Trophoblast cell (in vitro differentiated cells and primary cell): ENCODE measurements around the gene NT5C1B. TPM values are rescaled to one million over a fixed set of nuclear protein-coding genes. Genes with fewer than 3 reads are reported as not detected.
"Not testable (repeated sequence)": the region's sequence is repeated elsewhere in the genome, so short reads cannot be mapped to it uniquely, and the experiment has no call there.

Experiments used
- DNase-seq, 2 donors: peaks; one replicate each; pipeline ENCODE4 v3.0.0-alpha.2; 2016
- H2AFZ ChIP-seq: 2 replicates; pipeline ENCODE4 v1.6.1; 2013; ENCODE audit warnings: low read length, moderate library complexity, mild to moderate bottlenecking; ENCODE audit not compliant: insufficient read depth, poor library complexity
- H2AK5ac ChIP-seq: 2 replicates; pipeline ENCODE4 v1.6.1; 2013; ENCODE audit warnings: mild to moderate bottlenecking, low read length
- H2BK120ac ChIP-seq: 2 replicates; pipeline ENCODE4 v1.6.1; 2013; ENCODE audit warnings: low read length, mild to moderate bottlenecking, moderate library complexity; ENCODE audit not compliant: insufficient read depth, poor library complexity
- H2BK12ac ChIP-seq: 2 replicates; pipeline ENCODE4 v1.6.1; 2013; ENCODE audit warnings: mild to moderate bottlenecking, low read length, moderate library complexity
- H2BK5ac ChIP-seq: 2 replicates; pipeline ENCODE4 v1.6.1; 2013; ENCODE audit warnings: low read length, low read depth, moderate library complexity, mild to moderate bottlenecking; ENCODE audit not compliant: poor library complexity
- H3K14ac ChIP-seq: 2 replicates; pipeline ENCODE4 v1.6.1; 2013; ENCODE audit warnings: mild to moderate bottlenecking, low read length
- H3K18ac ChIP-seq: 2 replicates; pipeline ENCODE4 v1.6.1; 2013; ENCODE audit warnings: mild to moderate bottlenecking, low read length
- H3K23ac ChIP-seq: 2 replicates; pipeline ENCODE4 v1.6.1; 2013; ENCODE audit warnings: low read length
- H3K27ac ChIP-seq: 2 replicates; pipeline ENCODE4 v1.5.1; 2013; ENCODE audit warnings: low read depth, mild to moderate bottlenecking, inconsistent platforms, low read length, moderate library complexity
- H3K27me3 ChIP-seq: 2 replicates; pipeline ENCODE4 v1.6.1; 2013; ENCODE audit warnings: inconsistent platforms, mild to moderate bottlenecking, low read length, moderate library complexity; ENCODE audit not compliant: insufficient read depth
- H3K36me3 ChIP-seq, 2 experiments: 1 replicate in 1 of 2; 2 replicates in 1 of 2; pipeline ENCODE4 v1.6.1; 2013; ENCODE audit warnings: low read length in 2 of 2, mild to moderate bottlenecking in 2 of 2, moderate library complexity in 1 of 2; ENCODE audit not compliant: insufficient read depth in 2 of 2, control insufficient read depth in 1 of 2
- H3K4ac ChIP-seq: 2 replicates; pipeline ENCODE4 v1.6.1; 2013; ENCODE audit warnings: low read depth, mild to moderate bottlenecking, low read length, moderate library complexity
- H3K4me1 ChIP-seq, 2 experiments: 1 replicate in 1 of 2; 2 replicates in 1 of 2; pipeline ENCODE4 v1.6.1; 2013; ENCODE audit warnings: low read length in 2 of 2, mild to moderate bottlenecking in 2 of 2, moderate library complexity in 1 of 2; ENCODE audit not compliant: insufficient read depth in 2 of 2, control insufficient read depth in 1 of 2
- H3K4me2 ChIP-seq: 2 replicates; pipeline ENCODE4 v1.6.1; 2013; ENCODE audit warnings: inconsistent platforms, mild to moderate bottlenecking, low read length, moderate library complexity
- H3K4me3 ChIP-seq: 2 replicates; pipeline ENCODE4 v1.5.1; 2013; ENCODE audit warnings: mild to moderate bottlenecking, low read depth, low read length, inconsistent platforms
- H3K79me1 ChIP-seq: one replicate; pipeline ENCODE4 v1.6.1; 2013; ENCODE audit warnings: low read length
- H3K79me2 ChIP-seq: 2 replicates; pipeline ENCODE4 v1.6.1; 2013; ENCODE audit warnings: low read length, mild to moderate bottlenecking; ENCODE audit not compliant: control insufficient read depth, insufficient read depth, poor library complexity
- H3K9ac ChIP-seq: 2 replicates; pipeline ENCODE4 v1.6.1; 2013; ENCODE audit warnings: mild to moderate bottlenecking, low read length
- H3K9me3 ChIP-seq: 2 replicates; pipeline ENCODE4 v1.6.1; 2013; ENCODE audit warnings: low read depth, mild to moderate bottlenecking, control low read depth, inconsistent platforms, low read length; ENCODE audit not compliant: insufficient read depth
- H4K12ac ChIP-seq: 2 replicates; pipeline ENCODE4 v1.6.1; 2013; ENCODE audit warnings: low read depth, mild to moderate bottlenecking, low read length, moderate library complexity
- H4K8ac ChIP-seq: 2 replicates; pipeline ENCODE4 v1.6.1; 2013; ENCODE audit warnings: low read depth, mild to moderate bottlenecking, low read length, moderate library complexity
- H4K91ac ChIP-seq: one replicate; pipeline ENCODE4 v1.6.1; 2013; ENCODE audit warnings: low read depth, mild to moderate bottlenecking, low read length, moderate library complexity
- WGBS: extraction: QIAGEN DNeasy Blood & Tissue Kit; methylation state at CpG from one replicate; pipeline ENCODE4 v1.1.7; 2013; ENCODE audit warnings: missing lambda C conversion rate; ENCODE audit not compliant: insufficient read length, insufficient coverage; ENCODE audit errors: extremely low coverage; 5-methylcytosine and 5-hydroxymethylcytosine counted together
- polyA plus RNA-seq: library from polyadenylated mRNA; stranded (reverse); fragments of 200-250 nt; gene quantifications from 2 replicates; pipeline ENCODE4 v1.2.3, GENCODE V29; 2013

The NT5C1B gene
- not detected in 2 replicates for polyA plus RNA-seq

- Histone ChIP-seq H4K12ac (no peak within 1 kb of the TSS), H3K9me3 (peaks cover 5% of the 10 kb centered on the region), H3K27ac (no peak within 1 kb of the TSS), H3K14ac (no peak within 1 kb of the TSS), H3K79me2 (no peaks in the 10 kb centered on the region), H2BK12ac (no peak within 1 kb of the TSS), H2BK120ac (no peak within 1 kb of the TSS), H3K4me2 (no peak within 1 kb of the TSS), H3K4me1 (no peaks in the 10 kb centered on the region), H2AK5ac (no peak within 1 kb of the TSS), H2BK5ac (no peak within 1 kb of the TSS), H3K4ac (no peak within 1 kb of the TSS), H4K91ac (no peak within 1 kb of the TSS), H3K4me3 (no peak within 1 kb of the TSS), H3K9ac (no peak within 1 kb of the TSS), H3K79me1 (no peaks in the 10 kb centered on the region), H3K27me3 (no peaks in the 10 kb centered on the region), H4K8ac (no peak within 1 kb of the TSS), H3K23ac (no peak within 1 kb of the TSS), H3K36me3 (no peaks in the 10 kb centered on the region), H3K18ac (no peak within 1 kb of the TSS), H2AFZ (no peak within 1 kb of the TSS)
- DNase-seq, result peak in 1 of 2 donors; percentile 37
- WGBS, result no CpG with 5 or more reads among the region's 1 CpG
Observed at GRCh38 chr2:18589354-18589753, at the start of gene NT5C1B. Gene NT5C1B (minus strand): TSS chr2:18589569. CDS start chr2:18589468, 101 bp downstream.

DNA sequence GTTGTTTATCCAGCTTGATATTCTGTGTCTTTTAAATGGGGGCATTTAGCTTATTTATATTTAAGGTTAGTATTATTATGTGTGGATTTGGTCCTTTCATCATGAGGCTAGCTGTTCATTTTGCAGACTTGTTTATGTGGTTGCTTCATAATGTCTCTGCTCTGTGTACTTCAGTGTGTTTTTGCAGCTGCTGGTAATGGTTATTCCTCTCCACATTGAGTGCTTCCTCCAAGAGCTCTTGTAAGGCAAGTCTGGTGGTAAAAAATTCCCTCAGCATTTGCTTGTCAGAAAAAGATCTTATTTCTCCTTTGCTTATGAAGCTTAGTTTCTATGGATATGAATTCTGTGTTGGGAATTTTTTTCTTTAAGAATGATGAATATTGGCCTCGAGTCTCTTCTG is 47.8 kb upstream of the NT5C1B start:
- Histone ChIP-seq H3K18ac (no peak overlapping the region), H2AFZ (no peak overlapping the region), H3K9me3 (no peaks in the 10 kb centered on the region), H3K4me2 (no peak overlapping the region), H2AK5ac (no peak overlapping the region), H4K91ac (no peak overlapping the region), H3K14ac (no peak overlapping the region), H2BK12ac (no peak overlapping the region), H2BK120ac (no peak overlapping the region), H4K12ac (no peak overlapping the region), H3K9ac (no peak overlapping the region), H3K79me1 (no peaks in the 10 kb centered on the region), H4K8ac (no peak overlapping the region), H3K27me3 (no peaks in the 10 kb centered on the region), H3K4me3 (no peak overlapping the region), H3K4ac (no peak overlapping the region), H3K79me2 (no peaks in the 10 kb centered on the region), H2BK5ac (no peak overlapping the region), H3K36me3 (no peaks in the 10 kb centered on the region), H3K27ac (no peak overlapping the region), H3K4me1 (no peaks in the 10 kb centered on the region), H3K23ac (no peak overlapping the region)
- no CpG with 5 or more reads among the region's 1 CpG for WGBS
- no peak for DNase-seq

DNA sequence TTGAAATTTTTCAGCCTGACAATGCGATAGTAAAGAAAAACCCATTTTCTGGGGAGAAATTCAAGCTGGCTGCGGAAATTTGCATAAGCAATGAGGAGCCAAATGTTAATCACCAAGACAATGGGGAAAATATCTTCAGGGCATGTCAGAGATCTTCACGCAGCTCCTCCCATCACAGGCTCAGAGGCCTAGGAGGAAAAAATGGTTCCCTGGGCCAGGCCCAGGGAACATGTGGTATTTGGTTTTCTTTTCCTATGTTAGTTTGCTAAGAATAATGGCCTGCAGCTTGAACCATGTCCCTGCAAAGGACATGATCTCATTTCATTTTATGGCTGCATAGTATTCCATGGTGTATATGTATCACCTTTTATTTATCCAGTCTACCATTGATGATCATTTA is 43.3 kb upstream of the NT5C1B start:
- H3K27me3 ChIP-seq, H4K12ac ChIP-seq, H3K4me2 ChIP-seq, H2BK5ac ChIP-seq, H3K9me3 ChIP-seq, H2AFZ ChIP-seq, H2AK5ac ChIP-seq, H3K79me2 ChIP-seq, DNase-seq, H3K36me3 ChIP-seq, H3K27ac ChIP-seq, H3K4ac ChIP-seq, H3K14ac ChIP-seq, H3K23ac ChIP-seq, H3K79me1 ChIP-seq, H2BK120ac ChIP-seq, H3K4me3 ChIP-seq, H4K91ac ChIP-seq, H3K18ac ChIP-seq, H3K4me1 ChIP-seq, H4K8ac ChIP-seq, H2BK12ac ChIP-seq, H3K9ac ChIP-seq: not testable (repeated sequence)
- WGBS, result no CpG with 5 or more reads among the region's 3 CpGs

DNA sequence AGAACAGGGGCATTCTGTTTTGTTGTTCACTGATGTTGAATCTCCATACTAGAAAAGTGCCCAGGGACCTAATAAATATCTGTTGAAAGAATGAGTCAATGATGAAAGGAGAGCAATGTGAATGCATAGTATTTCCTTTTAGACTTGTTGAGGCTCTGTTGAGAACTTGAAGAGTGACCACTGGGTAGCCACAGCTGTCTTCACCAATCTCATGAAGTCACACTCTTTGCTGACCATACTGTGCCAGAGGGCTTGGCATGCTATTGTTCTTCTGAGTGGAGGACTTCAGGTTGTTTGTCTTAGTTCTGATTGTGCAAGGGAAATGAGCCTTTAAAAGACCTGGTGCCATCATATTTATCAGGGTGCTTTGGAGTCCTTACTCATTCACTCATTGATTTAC is 41.6 kb upstream of the NT5C1B start:
- no peaks in the 10 kb centered on the region for H3K9me3 ChIP-seq
- H3K9ac ChIP-seq, result no peak overlapping the region
- no peak overlapping the region for H3K18ac ChIP-seq
- H2BK12ac ChIP-seq, result no peak overlapping the region
- no peaks in the 10 kb centered on the region for H3K27me3 ChIP-seq
- H3K4ac ChIP-seq, result no peak overlapping the region
- H2BK5ac ChIP-seq, result no peak overlapping the region
- H4K8ac ChIP-seq, result no peak overlapping the region
- no peak for DNase-seq
- no peak overlapping the region for H2AFZ ChIP-seq
- H3K4me1 ChIP-seq, result no peaks in the 10 kb centered on the region
- no peak overlapping the region for H2AK5ac ChIP-seq
- no peak overlapping the region for H4K91ac ChIP-seq
- no peak overlapping the region for H3K27ac ChIP-seq
- H3K14ac ChIP-seq, result no peak overlapping the region
- no peaks in the 10 kb centered on the region for H3K79me1 ChIP-seq
- H3K4me2 ChIP-seq, result no peak overlapping the region
- H2BK120ac ChIP-seq, result no peak overlapping the region
- no peak overlapping the region for H3K4me3 ChIP-seq
- H3K23ac ChIP-seq, result no peak overlapping the region
- no peak overlapping the region for H4K12ac ChIP-seq
- H3K36me3 ChIP-seq, result no peaks in the 10 kb centered on the region
- no peaks in the 10 kb centered on the region for H3K79me2 ChIP-seq
